HCT116 (cell line): ENCODE measurements around the gene PDZRN4. TPM values are rescaled to one million over a fixed set of nuclear protein-coding genes. Genes with fewer than 3 reads are reported as not detected.

ENCODE experiments used
- ATAC-seq: fragments of 200-7000 bp; cut with Tn5 transposase; 2 replicates; pipeline ENCODE4 v1.9.1; 2020; ENCODE audit warnings: mild to moderate bottlenecking, moderate library complexity
- BruUV-seq: library from RNA; stranded (reverse); fragments of 400-500 nt; replicated peaks from 2 replicates; lab custom pipeline; 2021; lab: Mats Ljungman, UMichigan
- CTCF ChIA-PET: fragments of 300-600 bp; sonication (Branson Sonifier 250); formaldehyde crosslinking; loops from one replicate; lab custom pipeline; 2021; ENCODE audit warnings: antibody characterized with exemption; lab: Charles Lee
- POLR2A ChIA-PET: fragments of 300-600, 350-600 bp; sonication (Branson Sonifier 250); formaldehyde crosslinking; loops from one replicate; lab custom pipeline; 2021; ENCODE audit warnings: antibody characterized with exemption; lab: Charles Lee
- RAD21 ChIA-PET, 2 experiments: fragments of 300-600 bp; sonication (Branson Sonifier 250); formaldehyde crosslinking; loops; one replicate each; lab custom pipeline; 2023; ENCODE audit warnings: low total read pairs in 2 of 2; ENCODE audit not compliant: uncharacterized antibody in 2 of 2, unreplicated experiment in 2 of 2, low non-redundant PET in 1 of 2; lab: Charles Lee
- DNase-seq: peaks from one replicate; pipeline ENCODE4 v3.0.0-alpha.2; 2010; ENCODE audit warnings: low read depth, low spot score
- H2AFZ ChIP-seq: fragments of 200-600 bp; shearing (Covaris generic), sonication (generic); 2 replicates; pipeline ENCODE4 v1.6.1; 2017; ENCODE audit warnings: low read depth, mixed run types, mixed read lengths, antibody characterized with exemption, low read length; ENCODE audit not compliant: poor library complexity, severe bottlenecking
- H3K27ac ChIP-seq: 2 replicates; pipeline ENCODE4 v1.5.1; 2012; ENCODE audit warnings: low read depth, low read length
- H3K27me3 ChIP-seq: fragments of 200-600 bp; sonication (generic); 2 replicates; pipeline ENCODE4 v1.6.1; 2016; ENCODE audit warnings: mixed run types, low read length, mixed read lengths; ENCODE audit not compliant: insufficient read depth
- H3K36me3 ChIP-seq, 2 experiments: fragments of 200-500 bp in 1 of 2; fragments of 200-600 bp in 1 of 2; sonication (Bioruptor generic) in 1 of 2; sonication (generic) in 1 of 2; 2 replicates each; pipeline versions ENCODE4 v1.5.1 to v1.6.1; 2014 to 2016; ENCODE audit warnings: low read length in 2 of 2, inconsistent platforms in 1 of 2, mixed read lengths in 1 of 2, mixed run types in 1 of 2; ENCODE audit not compliant: insufficient read depth in 2 of 2, control insufficient read depth in 1 of 2
- H3K4me1 ChIP-seq, 2 experiments: fragments of 200-600 bp in 1 of 2; sonication (generic) in 1 of 2; 2 replicates each; pipeline versions ENCODE4 v1.5.1 to v1.6.1; 2012 to 2017; ENCODE audit warnings: low read length in 2 of 2, inconsistent platforms in 1 of 2, mild to moderate bottlenecking in 1 of 2, mixed read lengths in 1 of 2, mixed run types in 1 of 2, moderate library complexity in 1 of 2; ENCODE audit not compliant: insufficient read depth in 2 of 2, control insufficient read depth in 1 of 2
- H3K4me2 ChIP-seq: fragments of 200-600 bp; sonication (generic); 2 replicates; pipeline ENCODE4 v1.6.1; 2017; ENCODE audit warnings: mixed run types, low read length, mixed read lengths
- H3K4me3 ChIP-seq, 2 experiments: fragments of 200-600 bp in 1 of 2; sonication (generic) in 1 of 2; replicated peaks in 1 of 2; 2 replicates each; pipeline ENCODE4 v1.5.1; 2011 to 2016; ENCODE audit warnings: low read length in 2 of 2, control low read depth in 1 of 2, low read depth in 1 of 2, mild to moderate bottlenecking in 1 of 2, mixed read lengths in 1 of 2, mixed run types in 1 of 2
- H3K79me2 ChIP-seq: fragments of 200-600 bp; sonication (generic); 2 replicates; pipeline ENCODE4 v1.6.1; 2017; ENCODE audit warnings: mild to moderate bottlenecking, mixed run types, low read length, moderate library complexity, mixed read lengths; ENCODE audit not compliant: insufficient read depth
- H3K9ac ChIP-seq: fragments of 200-600 bp; sonication (generic); 2 replicates; pipeline ENCODE4 v1.6.1; 2016; ENCODE audit warnings: low read length, mixed read lengths
- H3K9me2 ChIP-seq: fragments of 200-600 bp; sonication (generic), shearing (Covaris generic); 2 replicates; pipeline ENCODE4 v1.6.1; 2017; ENCODE audit warnings: mixed run types, mild to moderate bottlenecking, moderate library complexity; ENCODE audit not compliant: insufficient read depth
- H3K9me3 ChIP-seq, 2 experiments: fragments of 200-500 bp in 1 of 2; fragments of 200-600 bp in 1 of 2; sonication (Bioruptor generic) in 1 of 2; sonication (generic) in 1 of 2; 2 replicates each; pipeline ENCODE4 v1.6.1; 2014 to 2017; ENCODE audit warnings: low read length in 2 of 2, mixed read lengths in 2 of 2, inconsistent platforms in 1 of 2, low read depth in 1 of 2, mild to moderate bottlenecking in 1 of 2, mixed run types in 1 of 2, moderate library complexity in 1 of 2; ENCODE audit not compliant: control insufficient read depth in 1 of 2, insufficient read depth in 1 of 2
- H4K20me1 ChIP-seq: fragments of 200-600 bp; sonication (generic), shearing (Covaris generic); 2 replicates; pipeline ENCODE4 v1.6.1; 2017; ENCODE audit warnings: mixed run types, mild to moderate bottlenecking, moderate library complexity; ENCODE audit not compliant: insufficient read depth
- CBX3 ChIP-seq: IDR thresholded peaks from 2 replicates; pipeline ENCODE4 v1.6.1; 2012; ENCODE audit warnings: low read depth
- CEBPB ChIP-seq: IDR thresholded peaks from 2 replicates; pipeline ENCODE4 v1.6.1; 2012; ENCODE audit warnings: low read depth
- EGR1 ChIP-seq: IDR thresholded peaks from 2 replicates; pipeline ENCODE4 v1.6.1; 2012; ENCODE audit warnings: low read depth
- ELF1 ChIP-seq: IDR thresholded peaks from 2 replicates; pipeline ENCODE4 v1.6.1; 2012; ENCODE audit warnings: low read depth, borderline replicate concordance
- EZH2 ChIP-seq: fragments of 200-600 bp; sonication (generic); IDR thresholded peaks from 2 replicates; pipeline ENCODE4 v1.6.1; 2017; ENCODE audit warnings: antibody characterized with exemption, mixed run types
- FOSL1 ChIP-seq: IDR thresholded peaks from 2 replicates; pipeline ENCODE4 v1.6.1; 2012; ENCODE audit warnings: low read depth
- JUND ChIP-seq: IDR thresholded peaks from 2 replicates; pipeline ENCODE4 v1.6.1; 2012
- POLR2AphosphoS5 ChIP-seq: IDR thresholded peaks from 2 replicates; pipeline ENCODE4 v1.6.1; 2011; ENCODE audit warnings: mild to moderate bottlenecking, low read depth, low read length, moderate library complexity
- RAD21 ChIP-seq: IDR thresholded peaks from 2 replicates; pipeline ENCODE4 v1.6.1; 2012; ENCODE audit warnings: low read depth, mild to moderate bottlenecking
- SIN3A ChIP-seq: IDR thresholded peaks from 2 replicates; pipeline ENCODE4 v1.6.1; 2012; ENCODE audit warnings: low read depth
- SRF ChIP-seq: IDR thresholded peaks from 2 replicates; pipeline ENCODE4 v1.6.1; 2012; ENCODE audit warnings: low read depth
- TCF7L2 ChIP-seq: IDR thresholded peaks from 2 replicates; pipeline ENCODE4 v1.7.0; 2011; ENCODE audit warnings: borderline replicate concordance, inconsistent platforms; ENCODE audit not compliant: insufficient read depth, insufficient read length; ENCODE audit errors: extremely low read depth
- YY1 ChIP-seq: IDR thresholded peaks from 2 replicates; pipeline ENCODE4 v1.6.1; 2011; ENCODE audit warnings: low read length, low read depth, moderate library complexity, mild to moderate bottlenecking; ENCODE audit not compliant: insufficient replicate concordance; ENCODE audit errors: extremely low read depth
- intact Hi-C: fragments of 100-400 bp; cut with micrococcal nuclease; formaldehyde crosslinking; loops from 2 replicates; pipeline ENCODE4 v1.10.0; 2022
- total RNA-seq: library from RNA; stranded (reverse); gene quantifications from one replicate; pipeline ENCODE4 v1.2.1, GENCODE V29; 2021; ENCODE audit not compliant: unreplicated experiment
- TF ChIP-seq, protein P1 (sequence below): IDR thresholded peaks from 2 replicates; pipeline ENCODE4 v1.6.1; 2011; ENCODE audit warnings: mild to moderate bottlenecking, low read length, moderate library complexity; ENCODE audit not compliant: insufficient replicate concordance; ENCODE audit errors: extremely low read depth
- TF ChIP-seq, protein P2 (sequence below): IDR thresholded peaks from 2 replicates; pipeline ENCODE4 v1.6.1; 2012
- TF ChIP-seq, protein P3 (sequence below), 3 experiments: fragments of 200-600 bp in 1 of 3; sonication (generic) in 1 of 3; IDR thresholded peaks in 2 of 3; conservative IDR thresholded peaks in 1 of 3; 2 replicates each; pipeline ENCODE4 v1.5.1; 2012 to 2017; ENCODE audit warnings: low read depth in 2 of 3, low read length in 2 of 3, antibody characterized with exemption in 1 of 3, borderline replicate concordance in 1 of 3, control low read depth in 1 of 3, mild to moderate bottlenecking in 1 of 3, mixed read lengths in 1 of 3, mixed run types in 1 of 3, moderate library complexity in 1 of 3; ENCODE audit not compliant: insufficient read depth in 1 of 3

Gene PDZRN4
- total RNA-seq, 1 experiment from 2014 or later, result not detected

DNA sequence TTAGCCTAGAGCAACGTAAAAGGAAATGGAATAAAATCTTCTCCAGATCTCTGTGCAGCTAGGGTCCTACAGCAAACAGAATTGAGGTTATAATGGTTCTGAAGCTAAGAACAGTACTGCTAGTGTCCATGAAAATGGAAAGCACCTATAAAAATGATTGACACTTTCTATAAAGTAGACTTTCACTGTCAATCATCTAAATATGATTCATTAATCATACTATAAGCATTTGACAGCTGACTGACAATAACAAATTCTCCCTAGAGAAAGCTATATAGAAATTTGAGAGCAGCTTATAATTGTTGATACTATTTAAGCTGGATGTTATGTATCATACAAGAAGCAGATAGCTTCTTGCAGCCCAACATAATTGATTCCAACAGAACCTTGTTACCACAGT is 80.9 kb downstream of the PDZRN4 start (continued):
- TF ChIP-seq POLR2AphosphoS5, result no peak

DNA sequence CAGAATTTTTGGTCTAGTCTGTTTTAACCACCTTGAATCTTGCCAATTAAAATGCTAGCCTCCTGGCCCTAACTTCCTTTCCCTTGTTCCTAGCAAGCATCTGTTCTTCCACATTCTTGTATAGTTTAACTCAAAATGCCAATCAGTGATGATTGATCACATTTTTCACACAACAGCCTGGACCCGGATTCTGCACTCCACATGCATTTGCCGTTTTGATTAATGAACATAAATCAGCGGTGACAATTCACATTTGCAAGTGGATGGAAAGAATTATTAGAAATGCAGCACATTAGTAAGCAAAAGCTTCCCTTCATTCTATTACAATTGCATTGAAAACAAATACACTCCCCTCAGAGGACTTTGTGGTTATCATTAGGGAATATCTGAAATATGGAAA is 83.4 kb downstream of the PDZRN4 start:
- no peaks in the 10 kb centered on the region for H3K79me2 ChIP-seq
- intact Hi-C loops, result loop anchor here (10.0 kb wide), 4 partner anchors 523 to 1303 kb away; no protein-coding TSS in a partner anchor
- H3K4me2 ChIP-seq, result no peak overlapping the region
- RAD21 ChIA-PET, result no interaction called here
- ATAC-seq, result no peak
- CTCF ChIA-PET, result no interaction called here
- no peaks in the 10 kb centered on the region for H3K9me3 ChIP-seq
- no peaks in the 10 kb centered on the region for H3K9me2 ChIP-seq
- no peak overlapping the region for H3K9ac ChIP-seq
- no peaks in the 10 kb centered on the region for H4K20me1 ChIP-seq
- no peaks in the 10 kb centered on the region for H3K27me3 ChIP-seq
- no peaks in the 10 kb centered on the region for H3K4me1 ChIP-seq
- no peak overlapping the region for H3K27ac ChIP-seq
- no TSS peak for BruUV-seq
- H2AFZ ChIP-seq, result no peak overlapping the region
- H3K36me3 ChIP-seq, result no peaks in the 10 kb centered on the region
- TF ChIP-seq RAD21, result no peak
- TF ChIP-seq, all 23 proteins: peak for 0
- H3K4me3 ChIP-seq, result no peak overlapping the region
- POLR2A ChIA-PET, result no interaction called here
- no peak for DNase-seq

DNA sequence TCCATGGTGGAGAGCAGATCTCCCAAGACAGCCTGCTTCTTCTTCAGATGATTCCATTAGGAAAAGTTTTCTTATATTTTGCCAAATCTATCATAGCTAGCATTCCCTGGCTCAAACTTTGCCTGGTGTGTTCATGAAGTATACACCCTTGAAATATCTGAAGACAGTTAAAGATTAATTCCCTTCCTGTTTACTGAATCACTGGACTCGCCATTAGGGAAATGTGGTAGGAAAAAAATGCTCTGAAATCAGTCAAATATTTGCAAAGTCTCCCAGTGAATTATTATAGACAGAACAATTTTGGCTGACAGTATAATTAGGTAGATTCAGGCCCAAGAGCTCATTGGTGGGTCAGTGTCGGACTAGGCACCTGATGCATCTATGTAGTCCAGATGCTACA is 86.5 kb downstream of the PDZRN4 start:
- no peaks in the 10 kb centered on the region for H3K27me3 ChIP-seq
- H3K9ac ChIP-seq, result no peak overlapping the region
- no peak overlapping the region for H3K4me3 ChIP-seq
- intact Hi-C loops, result loop anchor here (5.0 to 10.0 kb wide), 5 partner anchors 520 to 1300 kb away; no protein-coding TSS in a partner anchor
- H4K20me1 ChIP-seq, result no peaks in the 10 kb centered on the region
- no peak overlapping the region for H3K27ac ChIP-seq
- no peaks in the 10 kb centered on the region for H3K9me2 ChIP-seq
- H3K4me1 ChIP-seq, result no peaks in the 10 kb centered on the region
- H3K4me2 ChIP-seq, result no peak overlapping the region
- POLR2A ChIA-PET, result no interaction called here
- RAD21 ChIA-PET, result no interaction called here
- H3K36me3 ChIP-seq, result no peaks in the 10 kb centered on the region
- no peak for ATAC-seq
- DNase-seq, result no peak
- no peaks in the 10 kb centered on the region for H3K79me2 ChIP-seq
- BruUV-seq, result no TSS peak
- CTCF ChIA-PET, result no interaction called here
- H2AFZ ChIP-seq, result no peak overlapping the region
- H3K9me3 ChIP-seq, result no peaks in the 10 kb centered on the region
- TF ChIP-seq CEBPB (no peak), SIN3A (no peak), FOSL1 (no peak), JUND (no peak), TCF7L2 (no peak), EGR1 (no peak), POLR2AphosphoS5 (no peak), ELF1 (no peak), SRF (no peak), YY1 (no peak), EZH2 (no peak), CBX3 (no peak)
- TF ChIP-seq, protein P1, sequence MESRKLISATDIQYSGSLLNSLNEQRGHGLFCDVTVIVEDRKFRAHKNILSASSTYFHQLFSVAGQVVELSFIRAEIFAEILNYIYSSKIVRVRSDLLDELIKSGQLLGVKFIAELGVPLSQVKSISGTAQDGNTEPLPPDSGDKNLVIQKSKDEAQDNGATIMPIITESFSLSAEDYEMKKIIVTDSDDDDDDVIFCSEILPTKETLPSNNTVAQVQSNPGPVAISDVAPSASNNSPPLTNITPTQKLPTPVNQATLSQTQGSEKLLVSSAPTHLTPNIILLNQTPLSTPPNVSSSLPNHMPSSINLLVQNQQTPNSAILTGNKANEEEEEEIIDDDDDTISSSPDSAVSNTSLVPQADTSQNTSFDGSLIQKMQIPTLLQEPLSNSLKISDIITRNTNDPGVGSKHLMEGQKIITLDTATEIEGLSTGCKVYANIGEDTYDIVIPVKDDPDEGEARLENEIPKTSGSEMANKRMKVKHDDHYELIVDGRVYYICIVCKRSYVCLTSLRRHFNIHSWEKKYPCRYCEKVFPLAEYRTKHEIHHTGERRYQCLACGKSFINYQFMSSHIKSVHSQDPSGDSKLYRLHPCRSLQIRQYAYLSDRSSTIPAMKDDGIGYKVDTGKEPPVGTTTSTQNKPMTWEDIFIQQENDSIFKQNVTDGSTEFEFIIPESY, result no peak
- TF ChIP-seq, protein P2, sequence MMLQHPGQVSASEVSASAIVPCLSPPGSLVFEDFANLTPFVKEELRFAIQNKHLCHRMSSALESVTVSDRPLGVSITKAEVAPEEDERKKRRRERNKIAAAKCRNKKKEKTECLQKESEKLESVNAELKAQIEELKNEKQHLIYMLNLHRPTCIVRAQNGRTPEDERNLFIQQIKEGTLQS, result no peak
- TF ChIP-seq, protein P3, sequence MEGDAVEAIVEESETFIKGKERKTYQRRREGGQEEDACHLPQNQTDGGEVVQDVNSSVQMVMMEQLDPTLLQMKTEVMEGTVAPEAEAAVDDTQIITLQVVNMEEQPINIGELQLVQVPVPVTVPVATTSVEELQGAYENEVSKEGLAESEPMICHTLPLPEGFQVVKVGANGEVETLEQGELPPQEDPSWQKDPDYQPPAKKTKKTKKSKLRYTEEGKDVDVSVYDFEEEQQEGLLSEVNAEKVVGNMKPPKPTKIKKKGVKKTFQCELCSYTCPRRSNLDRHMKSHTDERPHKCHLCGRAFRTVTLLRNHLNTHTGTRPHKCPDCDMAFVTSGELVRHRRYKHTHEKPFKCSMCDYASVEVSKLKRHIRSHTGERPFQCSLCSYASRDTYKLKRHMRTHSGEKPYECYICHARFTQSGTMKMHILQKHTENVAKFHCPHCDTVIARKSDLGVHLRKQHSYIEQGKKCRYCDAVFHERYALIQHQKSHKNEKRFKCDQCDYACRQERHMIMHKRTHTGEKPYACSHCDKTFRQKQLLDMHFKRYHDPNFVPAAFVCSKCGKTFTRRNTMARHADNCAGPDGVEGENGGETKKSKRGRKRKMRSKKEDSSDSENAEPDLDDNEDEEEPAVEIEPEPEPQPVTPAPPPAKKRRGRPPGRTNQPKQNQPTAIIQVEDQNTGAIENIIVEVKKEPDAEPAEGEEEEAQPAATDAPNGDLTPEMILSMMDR (IDR thresholded peaks at IDR 0.05 in 2 of 3, conservative IDR thresholded peaks at IDR 0.05 in 1 of 3; ENCODE audit: borderline replicate concordance in 1 of 3, insufficient read depth in 1 of 3, low read depth in 2 of 3, low read length in 2 of 3), result no peak
